Right ventricle myocardium inferior (tissue), 1 donor: Measurements from ENCODE around the gene OR9Q1. TPM values are rescaled to one million over a fixed set of nuclear protein-coding genes. Genes with fewer than 3 reads are reported as not detected.
"Not testable (repeated sequence)": the region's sequence is repeated elsewhere in the genome, so short reads cannot be mapped to it uniquely, and the experiment has no call there.

Experiments used
- ATAC-seq: fragments of 200-7000 bp; cut with Tn5 transposase; one replicate; pipeline ENCODE4 v1.9.1; 2020; ENCODE audit warnings: mild to moderate bottlenecking, moderate library complexity
- DNase-seq: peaks from one replicate; pipeline ENCODE4 v3.0.0; 2021; ENCODE audit errors: missing footprints
- intact Hi-C: fragments of 100-400 bp; cut with DNase I; formaldehyde crosslinking; loops from one replicate; pipeline ENCODE4 v1.11.0; 2022
- total RNA-seq: library from RNA; stranded (reverse); fragmentation: NEBNext Ultra II Directional; extraction: Animal tissue kit (Norgen Biotek cat#: 25700); gene quantifications from one replicate; pipeline ENCODE4 v1.2.1, GENCODE V29; 2021
- donor health status: DM: no; HTN: yes; CAD: no; lungs with severe emphysema.

The OR9Q1 gene
- total RNA-seq, 1 donor from 2014 or later = not detected

DNA sequence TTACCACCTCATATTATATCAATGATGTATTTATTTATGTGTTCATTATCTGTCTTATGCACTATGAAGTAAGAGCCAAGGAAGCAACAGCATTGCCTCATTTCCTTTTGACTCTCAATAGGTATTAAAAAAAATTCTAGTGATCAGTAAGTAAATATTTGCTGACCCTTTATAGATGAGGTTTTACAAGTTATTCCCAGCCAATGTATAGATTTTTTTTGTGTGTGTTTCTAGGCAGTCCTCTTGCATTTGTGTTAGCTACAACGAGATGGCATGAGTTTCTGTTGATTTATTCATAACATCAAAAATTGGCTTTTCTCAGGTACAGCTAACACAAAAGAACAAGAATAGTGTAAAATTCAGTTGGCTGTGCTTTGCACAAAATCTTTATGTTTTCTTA is 175.6 kb downstream of the OR9Q1 start:
- ATAC-seq = no peak
- no peak for DNase-seq
- intact Hi-C loops = no loop called here

GRCh38 chr11:58204042-58204441 is 180.4 kb downstream of the OR9Q1 start, which contains the start of gene OR1S2:
OR1S2 (minus strand) TSS chr11:58204142; CDS start chr11:58204142, 0 bp downstream.
- ATAC-seq (no peak), DNase-seq (no peak)
- intact Hi-C loops = no loop called here

GRCh38 chr11:58212420-58212819 is 188.7 kb downstream of the OR9Q1 start, which contains the start of gene OR1S1:
OR1S1 (plus strand) TSS chr11:58212720.
- intact Hi-C loops, DNase-seq, ATAC-seq: not testable (repeated sequence)

DNA sequence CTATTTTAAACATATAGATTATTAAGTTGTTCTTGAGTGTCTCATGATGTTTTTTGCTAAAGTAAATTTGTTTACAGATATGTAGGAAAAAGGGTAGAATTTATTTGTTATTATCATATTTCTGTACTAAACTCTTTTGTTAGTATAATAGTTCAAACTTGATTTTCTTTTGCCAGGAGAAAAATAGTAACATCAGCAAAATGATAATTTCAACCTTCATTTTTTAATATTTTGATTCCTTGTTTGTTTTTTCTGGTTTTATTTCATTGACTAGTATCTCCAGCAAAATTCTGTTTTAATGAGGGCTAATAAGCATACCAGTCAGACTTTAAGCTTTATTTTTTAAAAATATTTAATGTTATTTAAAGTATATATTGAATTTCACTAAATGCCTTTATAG is 192.8 kb downstream of the OR9Q1 start:
- intact Hi-C loops = no loop called here
- no peak for DNase-seq
- ATAC-seq = no peak

GRCh38 chr11:58222721-58223120 is 199.0 kb downstream of the OR9Q1 start:
- DNase-seq (no peak), ATAC-seq (no peak)
- intact Hi-C loops = no loop called here

DNA sequence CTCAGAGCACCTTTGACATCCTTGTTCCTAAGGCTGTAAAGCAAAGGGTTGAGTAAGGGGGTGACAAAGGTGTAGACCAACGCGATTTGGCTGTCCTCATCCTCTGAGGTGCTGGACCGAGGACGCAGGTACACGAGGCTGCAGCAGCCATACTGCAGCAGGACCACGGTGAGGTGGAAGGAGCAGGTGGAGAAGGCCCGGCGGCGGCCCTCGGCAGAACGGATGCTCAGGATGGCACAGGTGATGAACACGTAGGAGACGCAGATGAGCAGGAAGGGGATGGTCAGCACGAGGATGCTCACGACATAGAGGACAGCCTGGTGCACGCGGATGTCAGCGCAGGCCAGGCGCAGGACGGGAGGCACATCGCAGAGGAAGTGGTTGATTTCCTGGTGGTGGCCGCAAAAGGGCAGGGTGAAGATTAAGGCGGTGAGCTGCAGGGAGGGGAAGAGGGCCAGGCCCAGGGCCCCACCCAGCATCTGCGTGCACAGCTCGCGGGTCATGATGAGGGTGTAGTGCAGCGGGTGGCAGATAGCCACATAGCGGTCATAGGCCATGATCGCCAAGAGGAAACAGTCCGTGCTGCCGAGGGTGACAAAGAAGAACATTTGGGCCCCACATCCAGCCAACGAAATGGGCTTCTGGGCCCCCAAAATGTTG is 204.4 kb downstream of the OR9Q1 start:
- no peak for ATAC-seq
- no peak for DNase-seq
- intact Hi-C loops = no loop called here

Other genes starting within 250 kb of the OR9Q1 start
- gene OR6Q1, start 7.1 kb downstream of the OR9Q1 start, total RNA-seq = not detected
- gene OR9I1, start 101.6 kb downstream of the OR9Q1 start, total RNA-seq = not detected
- gene OR9Q2, start 165.2 kb downstream of the OR9Q1 start, total RNA-seq = not detected
- not detected for gene OR1S2, start 180.3 kb downstream of the OR9Q1 start, total RNA-seq
- not detected for gene OR1S1, start 188.8 kb downstream of the OR9Q1 start, total RNA-seq
- gene OR10Q1, start 205.0 kb downstream of the OR9Q1 start, total RNA-seq = not detected
- not detected for gene OR10W1, start 244.4 kb downstream of the OR9Q1 start, total RNA-seq